NOMO-1 treated with dmso at 0.1 percent for 144 hours (cell line): ENCODE results near the gene TSSC4.

Experiments
- DNase-seq: peaks from one replicate; lab custom pipeline; 2025; ENCODE audit not compliant: unreplicated experiment; lab: John Stamatoyannopoulos, UW

Gene TSSC4

GRCh38 chr11:2446590-2447252 is 46.2 kb downstream of the TSSC4 start:
- DNase-seq = peak; percentile 60

- peak; percentile 49 for DNase-seq
Observed at GRCh38 chr11:2447253-2447950, 46.9 kb downstream of the TSSC4 start.

- DNase-seq = no peak
Observed at GRCh38 chr11:2447951-2448650, 47.6 kb downstream of the TSSC4 start.

- no peak for DNase-seq
Observed at GRCh38 chr11:2448661-2449547, 48.4 kb downstream of the TSSC4 start.

- no peak for DNase-seq
Observed at GRCh38 chr11:2449548-2450320, 49.2 kb downstream of the TSSC4 start.

- no peak for DNase-seq
Observed at GRCh38 chr11:2450321-2451041, 49.9 kb downstream of the TSSC4 start.

GRCh38 chr11:2451336-2451735 is 50.8 kb downstream of the TSSC4 start:
- no peak for DNase-seq

- DNase-seq = no peak
Observed at GRCh38 chr11:2451916-2452315, 51.4 kb downstream of the TSSC4 start.

GRCh38 chr11:2452321-2453012 is 51.9 kb downstream of the TSSC4 start:
- no peak for DNase-seq

GRCh38 chr11:2453436-2453835 is 52.9 kb downstream of the TSSC4 start:
- no peak for DNase-seq
